NAMALWA (cell line): ENCODE measurements around the gene GPR132.

Experiments used
- DNase-seq: peaks from one replicate; pipeline ENCODE4 v3.0.0-alpha.2; 2015; ENCODE audit warnings: low spot score

The GPR132 gene

DNA sequence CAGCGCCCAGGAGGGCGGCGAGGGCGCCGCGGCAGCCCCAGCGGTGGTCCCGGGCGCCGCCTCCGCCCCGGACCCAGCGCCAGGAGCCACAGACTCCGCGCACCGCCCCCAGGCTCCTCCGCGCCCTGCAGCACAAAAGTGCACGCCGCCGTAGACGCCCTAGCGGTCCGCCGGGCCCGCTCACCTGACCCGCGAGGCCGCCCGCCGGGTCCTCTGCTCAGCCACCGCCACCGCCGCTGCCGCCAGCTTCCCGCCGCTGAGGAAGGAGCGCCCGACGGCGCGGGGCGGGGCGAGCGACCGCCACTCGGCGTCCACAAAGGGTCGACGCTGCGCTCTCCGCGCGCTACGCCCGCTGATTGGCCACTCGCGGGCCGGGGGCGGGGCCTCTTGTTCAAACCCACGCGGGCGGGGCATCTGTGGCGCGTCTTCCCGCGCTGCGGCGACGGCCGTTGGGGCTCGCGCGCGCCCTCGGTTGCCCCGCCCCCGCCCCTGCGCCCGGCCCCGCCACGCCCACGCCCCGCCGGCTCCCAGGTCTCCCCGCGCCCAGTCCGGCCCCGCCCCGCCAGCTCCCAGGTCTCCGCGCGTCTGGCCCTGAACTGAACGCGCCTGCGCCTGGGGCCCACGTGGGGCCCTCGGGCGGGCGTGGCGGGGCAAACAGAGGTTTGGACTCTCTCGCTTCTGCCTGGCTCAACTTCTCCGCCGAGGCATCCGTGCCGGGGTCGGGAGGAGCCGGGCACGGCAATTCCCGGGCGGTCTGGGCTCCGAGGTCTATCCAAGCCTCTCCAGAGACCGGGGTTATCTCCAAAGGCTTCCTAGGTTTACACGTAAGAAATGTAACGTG lies 44.2 kb downstream of the GPR132 start, which contains the start of gene CDCA4:
Gene CDCA4 (minus strand): TSS at position 269 of the 841 bp plus-strand sequence. CDS start 9,154 bp downstream, outside the sequence.
- peak; percentile 97 for DNase-seq

DNA sequence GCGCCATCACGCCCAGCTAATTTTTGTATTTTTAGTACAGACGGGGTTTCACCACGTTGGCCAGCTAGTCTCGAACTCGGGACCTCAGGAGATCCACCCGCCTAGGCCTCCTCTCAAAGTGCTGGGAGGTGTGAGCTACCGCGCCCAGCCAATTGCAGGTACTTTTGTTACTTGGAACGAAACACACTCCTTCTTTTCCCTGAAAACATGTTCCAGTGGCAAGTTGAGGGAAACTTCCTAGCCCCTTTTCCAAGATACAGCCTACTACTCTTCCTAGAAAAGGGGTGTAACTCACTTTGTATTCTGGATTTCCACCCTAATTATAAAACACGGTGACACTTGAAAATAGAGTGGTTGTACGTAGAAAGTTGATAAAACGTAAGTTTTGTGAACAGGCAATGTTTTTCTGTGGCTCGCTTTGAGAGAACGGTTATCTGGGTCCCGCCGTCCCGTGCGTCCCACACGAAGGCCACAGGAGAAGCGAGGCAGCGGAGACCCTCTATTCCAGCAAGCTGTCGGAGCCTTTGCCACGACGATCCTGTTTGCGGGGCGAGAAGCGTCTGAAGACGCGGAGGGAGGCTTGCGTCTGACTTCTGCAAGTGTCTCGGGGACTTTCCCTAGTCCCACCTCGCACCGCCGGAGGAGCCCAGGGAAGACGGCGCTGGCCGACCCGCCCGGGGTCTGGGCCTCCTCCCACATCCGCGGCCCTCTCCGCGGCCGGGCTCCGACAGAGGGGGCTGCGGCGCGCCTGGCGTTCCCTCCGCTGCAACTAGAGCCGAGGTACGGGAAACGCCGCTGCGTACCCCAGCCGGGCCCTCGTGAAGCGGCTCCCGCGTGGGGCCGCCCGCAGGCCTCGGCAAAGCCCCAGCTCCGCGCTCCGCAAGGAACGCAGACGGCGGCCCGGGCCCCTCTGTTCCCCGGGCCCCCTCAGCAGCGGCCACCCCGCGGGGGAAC lies 45.1 kb downstream of the GPR132 start:
- DNase-seq, result peak; percentile 66

DNA sequence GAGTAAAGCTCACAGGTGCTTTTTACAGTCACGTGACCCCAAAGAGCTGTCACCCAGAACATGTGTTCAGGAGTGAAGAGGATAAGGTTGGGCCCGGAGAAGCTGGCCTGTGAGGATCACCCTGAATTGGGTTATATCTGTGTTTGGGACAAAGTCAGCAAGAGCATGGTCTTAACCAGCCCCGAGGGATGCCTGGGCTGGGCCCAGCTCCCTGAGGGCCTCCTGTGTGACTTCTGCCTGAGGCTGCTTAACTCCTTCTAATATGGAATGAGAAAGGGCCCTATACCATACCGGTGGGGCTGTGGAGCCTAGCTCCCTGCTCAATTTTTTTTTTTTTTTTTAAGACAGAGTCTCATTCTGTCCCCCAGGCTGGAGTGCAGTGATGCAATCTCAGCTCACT lies 46.8 kb downstream of the GPR132 start:
- DNase-seq, result no peak

DNA sequence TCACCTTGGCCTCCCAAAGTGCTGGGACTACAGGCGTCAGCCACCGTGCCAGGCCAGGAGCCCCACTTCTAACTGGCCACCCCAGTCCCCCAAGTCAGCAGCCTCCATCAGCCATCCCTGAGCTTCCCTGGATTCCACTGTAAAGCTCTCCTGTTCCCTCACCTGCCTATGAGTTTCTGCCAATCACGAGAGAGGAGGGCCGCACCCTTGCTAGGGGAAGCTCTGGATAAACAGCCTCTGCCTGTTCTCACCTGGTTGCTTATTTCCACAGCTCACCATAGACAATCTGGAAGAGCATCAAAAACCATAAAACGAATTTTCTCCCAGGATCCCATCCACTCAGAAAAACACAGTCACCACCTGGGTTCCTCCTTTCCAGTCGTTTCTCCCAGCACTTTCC lies 49.3 kb downstream of the GPR132 start:
- DNase-seq, result no peak

DNA sequence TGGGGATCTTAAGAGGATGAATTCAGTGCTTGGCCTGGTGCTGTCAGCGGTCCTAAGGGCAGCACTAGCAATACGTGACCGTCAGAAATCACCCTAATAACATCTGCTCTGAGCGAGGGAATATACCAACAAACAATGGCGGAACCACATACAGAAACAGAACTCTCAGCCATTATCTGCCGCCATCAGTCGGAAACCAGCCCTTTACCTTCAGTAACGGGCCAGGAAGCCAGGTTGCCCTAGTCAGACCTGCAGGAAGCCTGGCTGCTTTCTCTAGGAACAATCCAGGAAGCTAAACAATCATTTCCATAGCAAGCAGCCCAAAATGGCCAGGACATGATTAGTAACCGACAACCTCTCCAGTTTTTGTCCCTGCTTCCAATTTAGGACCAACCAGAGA lies 50.0 kb downstream of the GPR132 start:
- DNase-seq, result no peak

DNA sequence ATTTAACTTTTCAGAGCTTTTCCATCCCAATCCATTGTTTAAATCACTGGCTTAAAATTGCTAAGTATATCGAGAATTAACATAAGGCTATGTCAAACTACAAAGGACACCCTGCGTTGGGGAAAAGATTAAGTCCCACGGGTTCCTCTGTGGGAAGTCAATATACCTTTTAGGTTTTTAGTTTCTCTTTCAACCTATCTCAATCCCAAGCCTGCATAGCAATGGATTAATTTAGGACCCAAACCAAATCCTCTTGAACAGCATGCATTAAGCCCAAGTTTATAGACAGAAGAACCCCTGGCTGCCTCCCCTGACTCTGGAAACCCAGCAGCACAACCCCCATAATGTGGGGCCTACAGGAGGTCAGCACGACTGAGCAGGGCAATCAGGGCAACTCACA lies 50.6 kb downstream of the GPR132 start:
- no peak for DNase-seq

DNA sequence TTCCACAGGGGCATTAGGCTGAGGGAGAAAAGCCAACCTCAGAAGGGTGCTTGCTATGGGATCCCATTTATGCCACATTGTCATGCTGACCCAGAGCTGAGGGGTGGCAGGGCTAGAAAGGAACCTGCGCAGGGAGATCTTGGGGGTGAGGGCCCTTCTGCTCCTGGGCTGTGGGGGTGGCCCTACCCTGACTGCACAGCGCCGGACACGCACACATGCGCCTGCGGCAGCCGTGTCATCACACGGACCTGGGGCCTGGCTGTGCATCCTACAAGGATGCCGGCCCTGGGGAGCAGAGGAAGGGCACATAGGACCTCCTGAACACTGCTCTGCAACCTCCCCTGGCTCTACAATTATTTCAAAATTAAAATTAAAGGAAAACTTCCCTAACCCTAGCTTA lies 51.2 kb downstream of the GPR132 start:
- no peak for DNase-seq

DNA sequence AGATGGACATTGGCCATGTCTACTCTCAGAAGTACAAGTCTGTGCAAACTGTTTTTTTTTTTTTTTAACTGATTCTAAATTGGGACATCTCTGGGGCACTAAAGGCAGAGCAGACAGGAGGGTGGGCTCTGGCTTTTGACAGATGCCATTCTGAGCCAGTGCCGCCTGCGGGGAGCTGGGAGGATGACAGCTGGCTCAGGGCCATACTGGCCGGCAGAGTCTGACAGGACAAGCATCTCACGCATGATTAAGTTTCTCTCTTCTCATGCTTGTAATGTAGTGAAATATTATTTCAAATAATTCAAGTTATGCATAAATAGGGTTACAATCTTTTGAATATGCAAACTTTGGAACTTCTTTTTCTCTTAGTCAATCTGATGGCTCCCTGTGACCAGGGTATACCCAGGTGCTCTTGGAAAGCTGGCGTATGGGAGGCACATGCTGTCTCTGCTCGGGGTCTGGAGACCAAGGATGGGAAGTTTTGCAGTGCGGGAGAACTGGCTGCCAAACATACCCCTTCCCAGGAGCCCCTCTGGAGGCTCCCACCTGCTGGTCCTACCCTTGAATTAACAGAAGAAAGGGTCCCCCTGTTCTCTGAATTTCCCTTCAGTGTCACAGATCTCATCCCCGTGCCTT lies 52.0 kb downstream of the GPR132 start:
- DNase-seq, result peak; percentile 60

DNA sequence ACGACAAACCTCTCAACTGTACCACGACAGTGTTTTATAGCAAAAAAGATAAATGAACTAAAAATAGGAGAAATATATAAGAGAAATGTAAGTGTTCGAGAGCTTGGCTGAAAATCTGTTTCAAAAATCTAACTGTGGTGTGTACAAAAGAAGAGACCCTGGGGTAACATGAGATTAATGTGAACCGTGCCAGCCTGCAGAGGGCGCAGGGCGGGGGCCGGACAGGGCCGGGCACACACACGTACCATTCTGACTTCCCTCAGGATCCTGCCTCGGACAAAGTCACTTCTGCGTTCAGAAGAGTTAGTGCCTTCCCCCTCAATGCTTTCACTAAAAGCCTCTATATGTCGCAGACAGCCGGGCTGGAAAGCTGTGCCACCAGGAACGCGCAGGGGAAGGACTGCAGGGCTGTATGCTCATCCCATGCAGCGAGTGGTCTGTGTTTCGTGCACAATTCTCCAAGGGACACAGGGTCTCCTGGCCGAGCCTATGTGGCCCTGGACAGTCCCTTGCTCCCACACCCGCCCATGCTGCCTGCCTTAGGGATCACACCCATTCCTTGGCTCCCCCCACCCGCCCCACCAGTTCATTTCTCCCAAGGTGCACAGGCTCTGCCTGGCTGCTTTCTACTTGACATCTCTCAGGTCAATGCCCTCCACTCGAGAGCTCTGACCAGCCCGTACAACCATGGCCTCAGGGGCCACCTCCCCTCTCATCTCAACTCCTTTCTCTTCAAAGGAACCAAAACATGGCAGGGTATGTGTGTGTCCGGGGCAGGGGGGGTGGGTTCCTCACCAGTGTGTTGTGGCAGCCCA lies 52.9 kb downstream of the GPR132 start:
- no peak for DNase-seq

DNA sequence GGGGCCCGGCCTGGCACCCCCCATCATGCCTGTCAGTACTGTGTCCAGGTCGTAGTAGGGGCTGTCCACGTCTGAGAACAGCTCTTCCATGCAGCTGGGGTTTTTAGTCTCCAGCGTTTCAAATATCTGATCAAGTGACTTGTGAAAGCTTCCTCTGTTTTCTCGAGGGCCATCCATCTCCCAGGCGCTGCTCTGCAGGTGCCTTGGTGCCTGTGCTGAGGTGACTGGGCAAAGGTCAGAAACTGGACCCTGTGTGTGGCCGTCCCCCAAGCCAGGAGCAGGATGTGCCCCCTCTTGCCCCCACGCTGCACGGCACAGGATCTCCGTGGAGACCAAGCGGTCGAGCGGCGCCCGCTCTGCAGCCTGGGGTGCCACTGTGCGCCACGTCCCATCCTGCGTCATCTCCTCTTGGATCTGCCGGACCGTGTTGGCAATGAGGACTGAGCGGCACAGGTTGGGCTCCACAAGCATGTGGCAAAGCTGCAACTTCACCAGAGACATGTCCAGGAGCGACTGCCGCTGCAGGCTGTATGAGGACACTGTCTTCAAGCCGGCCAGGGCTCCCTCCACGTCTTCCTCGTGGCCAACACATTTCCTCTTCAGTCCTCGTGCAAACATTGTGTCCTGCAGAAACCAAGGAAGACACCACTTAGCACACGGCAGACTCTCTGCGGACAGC lies 53.8 kb downstream of the GPR132 start:
- DNase-seq, result no peak

DNA sequence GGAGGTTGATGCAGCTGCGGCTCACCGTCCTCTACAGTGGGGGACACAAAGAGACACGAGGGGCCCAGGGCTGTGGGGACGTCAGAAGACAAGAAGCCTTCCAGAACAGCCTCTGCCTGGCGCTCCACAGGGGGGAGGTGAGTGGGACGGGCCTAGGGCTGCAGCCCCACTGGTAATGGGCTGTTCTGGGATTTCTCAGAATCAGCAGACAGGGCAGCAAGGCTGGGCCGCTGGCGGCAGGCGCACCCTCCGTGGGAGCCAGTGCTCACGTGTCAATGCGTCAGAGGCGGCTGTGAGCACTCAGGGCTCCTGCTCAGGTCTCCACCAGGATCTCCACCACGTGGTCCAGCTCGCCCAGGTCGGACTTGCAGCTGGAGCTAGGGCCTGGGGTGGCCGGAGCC lies 54.3 kb downstream of the GPR132 start:
- DNase-seq, result no peak

DNA sequence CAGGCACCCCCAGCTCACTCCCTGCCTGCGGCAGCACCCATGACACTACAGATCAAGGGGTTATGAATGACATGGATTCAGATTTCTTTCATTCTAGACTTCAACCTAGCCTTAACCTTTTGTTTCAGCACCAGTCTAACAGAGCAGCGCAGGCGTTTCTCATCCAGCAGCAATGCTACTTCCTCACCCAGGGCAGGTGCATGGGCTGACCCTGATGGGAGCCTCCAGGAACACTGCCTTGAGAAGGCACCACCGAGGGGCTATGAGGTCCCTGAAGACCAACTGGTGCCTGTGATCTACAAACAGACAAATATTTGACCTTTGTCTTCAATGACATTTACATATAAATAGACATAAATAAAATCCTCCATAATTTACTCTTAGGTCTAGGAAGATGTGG lies 55.1 kb downstream of the GPR132 start:
- DNase-seq, result no peak

DNA sequence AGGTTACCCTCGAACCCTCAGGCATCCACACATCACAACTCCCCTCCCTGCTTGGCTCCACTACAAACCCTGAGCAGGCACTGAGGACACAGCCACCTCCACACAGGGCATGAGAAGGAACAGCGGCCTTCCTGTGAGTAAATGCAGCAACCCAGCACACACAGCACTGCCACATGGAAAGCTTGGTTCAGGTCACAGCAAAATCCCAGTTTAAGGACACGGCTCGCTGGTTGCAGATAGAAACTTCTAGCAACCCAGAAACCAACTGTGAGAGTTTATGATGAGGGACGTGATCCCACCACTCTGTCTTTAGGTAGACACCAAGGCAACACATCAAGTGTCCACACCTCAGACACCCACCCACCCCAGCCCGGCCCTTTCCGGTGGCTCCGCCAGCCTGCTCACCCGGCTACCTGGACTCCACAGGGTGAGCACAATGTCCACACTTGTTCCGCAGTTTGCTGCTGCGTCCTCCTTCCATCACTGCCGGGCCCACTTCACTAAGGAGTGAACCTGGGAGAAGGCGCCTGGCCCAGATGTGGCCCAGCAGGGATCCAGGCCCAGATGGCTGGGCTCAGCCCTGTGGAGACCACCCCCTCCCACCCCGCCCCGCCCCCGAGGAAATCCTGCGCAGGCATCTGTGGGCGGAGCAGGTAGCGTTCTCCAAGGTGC lies 57.5 kb downstream of the GPR132 start:
- DNase-seq, result no peak

DNA sequence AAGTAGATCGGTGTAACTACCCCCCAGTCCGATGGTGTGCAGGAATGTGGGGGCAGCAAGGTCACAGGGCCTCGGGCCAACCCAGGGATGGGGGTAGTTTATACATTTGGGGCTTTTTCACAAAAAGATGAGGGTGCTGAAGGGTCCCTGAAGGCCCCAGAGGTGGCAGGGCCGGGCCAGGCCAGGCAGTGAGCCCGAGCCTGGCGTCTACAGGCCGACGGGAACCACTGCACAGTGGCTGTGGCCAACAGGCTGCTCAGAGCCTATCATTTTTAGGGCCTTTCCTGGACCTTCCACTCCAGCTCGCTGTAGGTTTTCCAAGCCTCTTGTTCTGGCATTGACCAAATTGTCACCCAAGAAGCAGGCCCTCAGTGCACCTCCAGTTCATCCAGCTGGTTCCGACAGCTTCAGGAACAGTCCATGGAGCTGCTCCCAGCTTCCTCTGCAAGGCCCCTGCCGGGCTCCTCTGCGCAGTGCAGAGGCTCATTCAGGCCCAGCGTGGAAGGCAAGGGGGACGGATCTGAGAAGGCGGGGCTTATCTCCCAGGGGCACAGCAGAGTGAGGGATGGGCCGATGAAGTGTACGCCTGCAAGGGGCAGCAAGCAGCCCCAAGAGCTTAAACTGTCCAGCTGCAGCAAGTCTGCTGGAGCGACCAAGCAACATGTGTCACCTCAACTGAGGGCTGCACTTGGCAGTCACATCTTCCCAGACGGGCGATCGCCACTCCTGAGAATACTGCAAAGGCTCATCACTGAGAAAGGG lies 58.2 kb downstream of the GPR132 start:
- no peak for DNase-seq

DNA sequence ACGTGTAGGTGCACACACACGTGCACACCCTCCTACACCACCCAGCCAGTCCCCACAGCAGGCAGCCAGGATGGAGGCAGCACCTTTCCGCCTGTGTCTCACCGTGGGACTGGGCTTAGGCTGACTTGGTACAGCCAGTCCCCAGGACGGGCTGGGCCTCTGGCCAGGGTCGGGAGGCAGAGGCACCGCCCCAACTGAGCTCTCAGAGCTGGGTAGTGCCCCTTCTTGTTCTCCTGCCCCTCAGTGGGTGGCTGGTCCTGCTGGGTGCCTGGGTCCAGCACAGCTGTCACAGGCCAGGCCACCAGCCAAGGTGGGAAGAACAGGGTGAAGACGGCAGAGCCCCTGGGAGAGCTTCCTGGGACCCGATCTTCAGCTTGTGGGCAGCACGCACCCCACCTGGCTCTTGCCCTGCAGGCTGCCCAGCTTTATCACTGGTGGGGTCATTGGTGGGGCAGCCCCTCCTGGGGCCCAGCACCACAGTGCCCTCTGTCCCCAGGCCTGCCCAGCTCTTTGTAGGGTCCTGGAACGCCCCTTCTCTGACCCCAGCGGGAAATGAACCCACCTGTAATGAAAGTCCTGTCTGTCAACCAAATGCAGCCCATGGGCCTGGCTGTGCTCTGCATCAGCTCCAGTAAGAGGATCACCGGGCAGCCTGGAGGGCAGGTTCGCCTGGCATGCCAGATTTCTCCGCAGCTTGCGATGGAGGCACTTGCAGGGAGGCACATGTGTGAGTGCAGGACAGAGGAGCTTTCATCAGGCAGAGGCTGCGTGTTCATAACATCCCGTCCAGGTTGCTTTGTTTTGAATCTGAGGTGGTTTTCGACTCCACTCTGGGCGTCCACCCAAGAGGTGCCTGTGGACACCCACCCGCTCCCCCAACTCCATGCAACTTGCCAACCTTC lies 59.0 kb downstream of the GPR132 start:
- no peak for DNase-seq

DNA sequence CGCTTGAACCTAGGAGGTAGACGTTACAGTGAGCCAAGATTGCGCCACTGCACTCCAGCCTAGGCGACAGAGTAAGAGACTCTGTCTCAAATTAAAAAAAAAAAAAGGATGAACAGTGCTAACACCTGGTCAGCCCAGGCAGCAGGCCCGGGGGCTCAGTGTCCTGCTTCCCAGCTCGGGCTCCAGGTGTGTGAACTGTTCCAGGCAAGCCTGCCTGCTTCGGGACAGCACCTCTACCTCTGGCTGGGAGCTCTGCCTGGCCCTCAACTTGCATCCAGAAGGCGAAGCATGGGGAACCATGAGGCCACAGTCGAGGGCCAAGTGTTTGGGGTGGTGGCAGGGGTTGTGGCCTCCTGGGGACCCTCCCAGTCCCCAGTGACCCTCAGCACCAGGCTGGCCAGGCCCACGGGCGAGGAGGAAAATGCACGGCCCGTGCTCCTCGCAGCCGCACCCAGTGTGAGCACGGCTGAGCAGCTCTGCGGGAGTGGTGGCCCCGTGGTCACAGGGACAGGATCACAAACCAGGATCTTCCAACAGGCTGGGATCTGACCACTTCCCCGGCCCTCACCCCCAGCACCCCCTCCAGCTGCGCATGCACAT lies 59.8 kb downstream of the GPR132 start:
- DNase-seq, result no peak
